Smooth muscle cell (in vitro differentiated cells): Measurements from ENCODE around the gene RNF168. TPM values are rescaled to one million over a fixed set of nuclear protein-coding genes. Genes with fewer than 3 reads are reported as not detected.
A peak's percentile ranks its signal among the peaks of the same experiment; 100 is the strongest.

ENCODE experiments used
- DNase-seq: peaks from one replicate; lab custom pipeline; 2025; ENCODE audit not compliant: unreplicated experiment; lab: John Stamatoyannopoulos, UW
- H2AFZ ChIP-seq: fragments of 200-600 bp; sonication (generic); 2 replicates; pipeline ENCODE4 v1.6.0; 2016; ENCODE audit warnings: antibody characterized with exemption, low read depth, mild to moderate bottlenecking
- H3F3A ChIP-seq: fragments of 200-600 bp; sonication (generic); 2 replicates; pipeline ENCODE4 v1.6.0; 2017; ENCODE audit warnings: antibody characterized with exemption, low read depth
- H3K27ac ChIP-seq: fragments of 200-600 bp; sonication (generic); 2 replicates; pipeline ENCODE4 v1.5.1; 2016; ENCODE audit warnings: low read depth, mild to moderate bottlenecking
- H3K27me3 ChIP-seq: fragments of 200-600 bp; sonication (generic); 2 replicates; pipeline ENCODE4 v1.6.1; 2016; ENCODE audit warnings: low read depth, mild to moderate bottlenecking
- H3K36me3 ChIP-seq: fragments of 200-600 bp; sonication (generic); 2 replicates; pipeline ENCODE4 v1.5.1; 2016; ENCODE audit warnings: low read depth
- H3K4me1 ChIP-seq: fragments of 200-600 bp; sonication (generic); 2 replicates; pipeline ENCODE4 v1.5.1; 2016; ENCODE audit warnings: low read depth
- H3K4me2 ChIP-seq: fragments of 200-600 bp; sonication (generic); 2 replicates; pipeline ENCODE4 v1.6.0; 2016; ENCODE audit warnings: mild to moderate bottlenecking
- H3K4me3 ChIP-seq: fragments of 200-600 bp; sonication (generic); 2 replicates; pipeline ENCODE4 v1.5.1; 2016; ENCODE audit warnings: mild to moderate bottlenecking
- H3K79me2 ChIP-seq: fragments of 200-600 bp; sonication (generic); 2 replicates; pipeline ENCODE4 v1.6.0; 2016; ENCODE audit warnings: low read depth, mild to moderate bottlenecking
- H3K9ac ChIP-seq: fragments of 200-600 bp; sonication (generic); 2 replicates; pipeline ENCODE4 v1.6.0; 2016; ENCODE audit warnings: low read depth
- H3K9me3 ChIP-seq: fragments of 200-600 bp; sonication (generic); replicated peaks from 2 replicates; pipeline ENCODE4 v1.5.1; 2016; ENCODE audit warnings: low read depth
- H4K20me1 ChIP-seq: fragments of 200-600 bp; sonication (generic); 2 replicates; pipeline ENCODE4 v1.6.0; 2016; ENCODE audit warnings: low read depth
- CTCF ChIP-seq: fragments of 200-600 bp; sonication (generic); IDR thresholded peaks from 2 replicates; pipeline ENCODE4 v1.5.1; 2017; ENCODE audit warnings: borderline replicate concordance, mild to moderate bottlenecking, antibody characterized with exemption; ENCODE audit not compliant: insufficient read depth, poor library complexity, severe bottlenecking
- WGBS: methylation state at CpG from one replicate; pipeline ENCODE4 v1.1.7; 2016; ENCODE audit warnings: low lambda C conversion rate; 5-methylcytosine and 5-hydroxymethylcytosine counted together
- polyA plus RNA-seq: library from polyadenylated mRNA; unstranded; fragments of >200 nt; fragmentation: Nextera tagmentation; extraction: Ambion mirVana; gene quantifications from 2 replicates; pipeline ENCODE4 v1.2.1, GENCODE V29; 2016
- total RNA-seq: library from RNA; depleted of rRNA; stranded (reverse); fragments of >200 nt; gene quantifications from 2 replicates; pipeline ENCODE4 v1.2.3, GENCODE V29; 2014

The RNF168 gene
- total and polyA plus RNA-seq, 2 experiments from 2014 or later = 8.1 to 25.9 TPM

GRCh38 chr3:196519718-196520082 lies 16.1 kb upstream of the RNF168 start:
- DNase-seq = no peak
- no peak overlapping the region for H3K9ac ChIP-seq
- H2AFZ ChIP-seq = no peak overlapping the region
- no peaks in the 10 kb centered on the region for H3K36me3 ChIP-seq
- H3K4me2 ChIP-seq = no peak overlapping the region
- no peaks in the 10 kb centered on the region for H3F3A ChIP-seq
- no peaks in the 10 kb centered on the region for H3K27me3 ChIP-seq
- peaks cover 15% of the 10 kb centered on the region for H3K9me3 ChIP-seq
- 84% methylated on average over 5 of the region's 5 CpGs for WGBS
- H3K27ac ChIP-seq = no peak overlapping the region
- TF ChIP-seq CTCF = no peak
- H4K20me1 ChIP-seq = no peaks in the 10 kb centered on the region
- no peak overlapping the region for H3K4me3 ChIP-seq
- no peaks in the 10 kb centered on the region for H3K79me2 ChIP-seq
- no peaks in the 10 kb centered on the region for H3K4me1 ChIP-seq

GRCh38 chr3:196518966-196519717 lies 15.6 kb upstream of the RNF168 start:
- H3K4me3 ChIP-seq = no peak overlapping the region
- no peaks in the 10 kb centered on the region for H4K20me1 ChIP-seq
- H3K4me1 ChIP-seq = no peaks in the 10 kb centered on the region
- no peak overlapping the region for H2AFZ ChIP-seq
- no peak overlapping the region for H3K9ac ChIP-seq
- no peak overlapping the region for H3K4me2 ChIP-seq
- H3K9me3 ChIP-seq = peaks cover 15% of the 10 kb centered on the region
- no peaks in the 10 kb centered on the region for H3K27me3 ChIP-seq
- WGBS = 60% methylated on average over 12 of the region's 12 CpGs
- no peaks in the 10 kb centered on the region for H3K79me2 ChIP-seq
- no peak overlapping the region for H3K27ac ChIP-seq
- no peaks in the 10 kb centered on the region for H3F3A ChIP-seq
- DNase-seq = no peak
- H3K36me3 ChIP-seq = no peaks in the 10 kb centered on the region
- peak; percentile 37 for TF ChIP-seq CTCF

GRCh38 chr3:196517919-196518318 lies 14.4 kb upstream of the RNF168 start:
- H3K9me3 ChIP-seq = peaks cover 15% of the 10 kb centered on the region
- H3F3A ChIP-seq = no peaks in the 10 kb centered on the region
- DNase-seq = no peak
- no peak for TF ChIP-seq CTCF
- no peak overlapping the region for H3K4me2 ChIP-seq
- no peaks in the 10 kb centered on the region for H3K27me3 ChIP-seq
- H3K4me3 ChIP-seq = no peak overlapping the region
- H4K20me1 ChIP-seq = no peaks in the 10 kb centered on the region
- WGBS = 86% methylated on average over 2 of the region's 2 CpGs
- no peak overlapping the region for H3K9ac ChIP-seq
- no peaks in the 10 kb centered on the region for H3K4me1 ChIP-seq
- no peak overlapping the region for H2AFZ ChIP-seq
- no peaks in the 10 kb centered on the region for H3K36me3 ChIP-seq
- no peaks in the 10 kb centered on the region for H3K79me2 ChIP-seq
- H3K27ac ChIP-seq = no peak overlapping the region
